Stimulated activated CD4-positive, alpha-beta T cell treated with anti-CD3 and anti-CD28 coated beads, Interleukin-1b, Interleukin-23, amount 100 ng/mL, for 1 hour (primary cell): ENCODE results near the gene SIX2.

ENCODE experiments used
- DNase-seq, 2 donors: peaks; one replicate each; pipeline ENCODE4 v3.0.0-alpha.2; 2020; ENCODE audit warnings: low read depth in 2 of 2

Gene SIX2

GRCh38 chr2:45020439-45020838 lies 11.2 kb upstream of the SIX2 start:
- DNase-seq, result no peak

GRCh38 chr2:45018023-45018422 lies 8.8 kb upstream of the SIX2 start:
- DNase-seq, result no peak

GRCh38 chr2:45014831-45015230 lies 5.6 kb upstream of the SIX2 start:
- no peak for DNase-seq

- DNase-seq, result no peak
Measured at GRCh38 chr2:45014016-45014702, 4.9 kb upstream of the SIX2 start.

GRCh38 chr2:45013229-45014015 lies 4.2 kb upstream of the SIX2 start:
- DNase-seq, result no peak

GRCh38 chr2:45012733-45013132 lies 3.5 kb upstream of the SIX2 start:
- DNase-seq, result no peak

GRCh38 chr2:45011621-45012602 lies 2.7 kb upstream of the SIX2 start:
- no peak for DNase-seq

GRCh38 chr2:45011121-45011520 lies 1.9 kb upstream of the SIX2 start:
- DNase-seq, result no peak

GRCh38 chr2:45010702-45011012 lies 1.4 kb upstream of the SIX2 start:
- DNase-seq, result no peak

- DNase-seq, result no peak
Measured at GRCh38 chr2:45009928-45010701, 863 bp upstream of the SIX2 start.

GRCh38 chr2:45008296-45009129 lies 739 bp downstream of the SIX2 start:
- DNase-seq, result no peak

GRCh38 chr2:45007961-45008295 lies 1.3 kb downstream of the SIX2 start:
- DNase-seq, result no peak

- DNase-seq, result no peak
Measured at GRCh38 chr2:45006942-45007287, 2.3 kb downstream of the SIX2 start.

GRCh38 chr2:45006041-45006941 lies 3.0 kb downstream of the SIX2 start:
- DNase-seq, result no peak

GRCh38 chr2:45005261-45006002 lies 3.8 kb downstream of the SIX2 start:
- DNase-seq, result no peak

- no peak for DNase-seq
Measured at GRCh38 chr2:45004562-45005191, 4.6 kb downstream of the SIX2 start.

- no peak for DNase-seq
Measured at GRCh38 chr2:45003579-45004551, 5.4 kb downstream of the SIX2 start.
